CD4-positive, alpha-beta T cell treated with Interleukin-4 for 4 hours (primary cell): ENCODE measurements around the gene NUP62.

ENCODE experiments used
- DNase-seq: peaks from one replicate; pipeline ENCODE4 v3.0.0-alpha.2; 2020

Gene NUP62

GRCh38 chr19:49924004-49924880 is 5.1 kb downstream of the NUP62 start:
- DNase-seq: no peak

DNA sequence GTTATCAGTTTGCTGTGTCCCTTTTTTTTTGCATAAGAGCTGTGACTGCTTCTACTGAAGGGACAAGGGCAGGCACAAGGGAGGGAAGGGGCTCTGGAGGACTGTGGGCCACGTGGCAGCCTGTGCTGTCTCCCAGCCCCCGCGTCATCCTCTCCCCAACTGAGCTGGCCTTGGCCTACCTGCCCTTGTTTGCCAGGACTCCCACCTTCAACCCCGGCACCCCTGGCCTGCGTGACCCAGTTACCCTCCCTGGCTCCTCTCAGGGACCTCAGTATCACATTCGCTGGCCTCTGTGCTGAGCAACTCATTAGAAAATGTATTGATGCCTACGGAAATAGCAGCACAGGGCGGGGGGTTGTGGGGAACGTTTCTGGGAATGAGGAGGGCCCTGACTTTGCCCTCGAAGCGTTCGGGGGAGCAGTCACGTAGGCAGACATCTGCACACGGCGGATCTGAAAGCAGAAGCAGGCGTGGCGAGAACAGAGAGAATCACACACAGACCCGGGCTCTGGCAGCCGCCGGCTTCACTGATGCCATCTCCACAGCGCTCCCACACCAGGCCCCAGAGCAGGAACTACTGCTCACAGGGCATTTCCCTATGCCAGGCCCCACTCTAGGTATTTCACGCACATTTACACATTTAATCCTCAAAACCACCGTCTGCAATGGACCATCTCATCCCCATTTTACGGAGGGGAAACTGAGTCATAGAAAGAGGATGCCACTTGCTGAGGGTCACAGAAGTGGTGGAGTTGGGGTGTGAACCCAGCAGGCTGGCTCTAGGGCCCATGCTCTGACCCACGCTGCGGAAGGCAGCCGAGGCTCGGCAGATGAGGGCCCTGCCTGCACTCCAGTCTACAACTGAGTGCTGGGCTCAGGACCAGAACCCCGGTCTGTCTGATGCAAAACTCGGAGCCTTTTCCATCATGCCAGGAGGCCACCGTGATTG is 6.0 kb downstream of the NUP62 start:
- no peak for DNase-seq

GRCh38 chr19:49921871-49922795 is 7.2 kb downstream of the NUP62 start:
- DNase-seq: no peak

DNA sequence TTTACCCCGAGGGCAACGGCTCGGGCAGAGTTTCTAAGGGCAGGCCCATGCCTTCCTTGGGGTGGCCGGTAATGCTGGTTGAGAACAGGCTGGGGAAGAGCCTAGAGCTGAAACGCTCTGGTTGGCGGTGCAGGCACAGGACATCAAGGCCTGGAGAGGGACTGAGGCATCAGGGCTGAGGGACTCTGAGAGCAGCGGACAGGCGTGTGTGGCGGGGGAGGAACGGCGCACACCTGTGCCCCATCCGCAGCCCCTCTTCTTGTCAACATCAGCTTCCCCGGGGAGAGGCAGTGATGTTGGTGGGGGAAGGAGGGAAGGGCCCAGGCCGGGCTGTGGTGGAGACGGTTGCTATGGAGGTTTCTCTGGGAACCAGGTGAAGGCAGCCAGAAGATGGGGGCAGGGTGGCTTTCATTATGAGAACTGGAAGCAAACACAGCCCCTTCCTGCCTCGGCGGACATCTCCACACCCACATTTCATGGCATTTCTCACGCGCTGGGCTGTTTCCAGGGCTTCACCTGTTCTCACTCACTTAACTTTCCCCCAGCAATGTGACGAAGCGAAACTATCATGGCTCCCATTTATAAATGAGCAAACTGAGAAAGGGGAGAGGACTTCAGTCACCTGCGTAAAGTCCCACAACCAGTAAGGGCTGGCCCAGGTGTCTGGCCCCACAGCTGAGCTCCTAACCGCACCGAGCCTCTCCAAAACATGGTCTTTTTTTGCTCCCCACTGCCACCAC is 8.5 kb downstream of the NUP62 start:
- DNase-seq: no peak

GRCh38 chr19:49918089-49918488 is 11.2 kb downstream of the NUP62 start:
- no peak for DNase-seq

DNA sequence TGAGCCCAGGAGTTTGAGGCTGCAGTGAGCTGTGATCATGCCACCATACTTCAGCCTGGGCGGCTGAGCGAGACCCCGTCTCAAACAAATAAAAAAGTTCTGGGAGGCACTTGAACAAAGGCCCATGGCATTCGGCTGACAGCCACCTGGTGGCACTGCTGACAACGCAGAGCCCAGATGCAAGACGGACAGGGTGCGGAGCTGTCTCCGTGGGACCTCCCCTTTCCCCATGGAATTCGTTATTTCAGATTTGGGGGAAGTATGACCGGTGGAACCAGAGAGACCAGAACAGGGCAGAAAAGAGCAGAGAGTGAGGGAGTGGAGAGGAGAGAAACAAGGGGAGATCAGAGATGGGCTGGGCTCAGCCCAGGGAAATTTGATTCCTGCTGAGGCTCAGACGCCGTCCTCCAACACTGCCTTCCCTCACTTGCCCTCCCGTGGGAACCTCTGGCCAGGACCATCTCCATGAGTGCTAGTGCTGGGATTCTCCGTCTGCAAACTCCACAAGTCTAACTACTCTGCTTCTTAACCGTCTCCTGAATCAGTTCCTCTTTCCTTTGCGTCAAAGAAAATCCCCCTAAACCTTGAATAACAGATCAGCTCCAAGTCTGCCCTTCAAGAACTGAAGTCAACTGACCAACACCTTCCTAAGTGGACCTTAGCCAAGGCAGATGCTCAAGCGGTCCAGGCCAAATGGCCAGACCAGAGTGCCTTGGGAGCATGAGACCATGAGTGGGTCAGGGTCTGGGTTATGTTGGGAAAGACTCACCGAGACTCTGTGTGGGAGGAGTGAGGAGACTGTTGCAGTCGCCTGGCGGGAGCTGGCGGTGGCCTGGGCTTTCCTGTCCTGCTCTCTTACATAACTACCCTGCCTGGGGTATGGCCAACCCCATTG is 12.2 kb downstream of the NUP62 start:
- DNase-seq: no peak

DNA sequence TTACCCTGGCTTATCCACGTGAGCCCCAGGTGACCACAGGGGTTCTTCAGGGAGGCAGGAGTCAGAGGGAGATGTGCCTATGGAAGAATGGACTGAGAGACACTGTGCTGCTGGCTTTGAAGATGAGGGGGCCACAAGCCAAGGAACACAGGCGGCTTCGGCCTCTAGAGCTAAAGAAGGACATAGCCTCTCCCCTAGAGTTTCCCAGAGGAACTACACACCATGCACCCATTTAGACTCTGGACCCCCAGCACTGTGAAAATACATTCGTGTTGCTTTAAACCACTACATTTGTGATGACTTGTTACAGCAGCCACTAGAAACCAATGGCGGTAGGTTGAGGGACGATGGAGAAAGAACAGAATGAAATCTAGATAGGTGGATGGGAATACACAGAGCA is 14.0 kb downstream of the NUP62 start:
- DNase-seq: no peak

DNA sequence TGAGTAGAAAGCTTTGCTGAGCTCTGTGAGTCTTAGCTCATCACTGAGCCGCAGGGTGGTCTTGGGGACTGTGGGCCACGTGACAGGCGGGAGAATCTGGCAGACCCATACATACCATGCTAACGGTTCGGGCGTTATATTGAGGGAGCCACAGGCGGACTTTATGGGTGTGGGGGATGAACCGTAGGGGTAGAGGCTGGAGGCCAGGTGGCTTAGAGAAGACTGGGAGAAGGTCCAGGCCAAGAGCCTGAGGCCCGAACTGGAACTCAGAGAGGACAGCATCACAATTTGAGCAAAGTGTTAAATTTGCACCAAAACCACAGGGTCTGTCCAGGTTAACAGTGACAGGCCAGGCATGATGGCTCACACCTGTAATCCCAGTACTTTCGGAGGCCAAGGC is 15.6 kb downstream of the NUP62 start:
- DNase-seq: no peak

- no peak for DNase-seq
Measured at GRCh38 chr19:49912965-49913685, 16.2 kb downstream of the NUP62 start.

DNA sequence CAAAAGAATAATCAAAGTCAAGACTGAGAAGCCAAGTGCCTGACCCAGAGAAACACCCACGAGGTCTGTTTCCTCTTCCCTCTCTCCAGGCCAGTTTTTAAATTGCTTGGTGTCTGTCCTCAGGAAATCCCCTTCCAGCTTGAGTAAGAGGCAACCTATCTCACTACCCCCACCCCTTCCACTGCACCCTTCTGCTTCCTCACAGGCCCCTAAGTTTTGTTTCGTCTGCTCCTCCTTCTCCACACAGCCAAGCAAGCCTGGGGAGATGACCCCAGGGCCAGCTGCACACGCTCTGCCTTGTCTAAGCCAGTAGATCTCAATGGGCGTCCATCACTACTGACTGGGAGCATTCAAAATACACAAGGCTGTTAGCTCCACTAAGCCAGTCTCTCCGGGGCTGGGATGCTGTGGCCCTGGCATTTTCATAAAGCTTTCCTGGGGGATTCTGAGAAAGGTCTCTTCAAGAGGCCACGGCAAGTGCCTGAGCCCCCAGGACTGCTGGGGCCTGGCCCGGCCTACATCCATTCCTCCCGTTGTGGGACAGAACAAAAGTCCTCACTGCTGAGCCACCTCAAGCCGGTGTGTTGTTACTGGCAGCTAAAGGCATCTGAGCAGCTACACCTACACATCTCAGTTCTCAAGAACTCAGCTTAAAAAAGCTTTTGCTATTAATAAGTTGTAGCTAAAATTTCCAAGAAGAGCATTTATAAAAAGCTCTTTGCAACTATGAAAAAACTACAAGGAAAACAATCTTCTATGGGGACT is 17.7 kb downstream of the NUP62 start:
- peak; percentile 56 for DNase-seq

DNA sequence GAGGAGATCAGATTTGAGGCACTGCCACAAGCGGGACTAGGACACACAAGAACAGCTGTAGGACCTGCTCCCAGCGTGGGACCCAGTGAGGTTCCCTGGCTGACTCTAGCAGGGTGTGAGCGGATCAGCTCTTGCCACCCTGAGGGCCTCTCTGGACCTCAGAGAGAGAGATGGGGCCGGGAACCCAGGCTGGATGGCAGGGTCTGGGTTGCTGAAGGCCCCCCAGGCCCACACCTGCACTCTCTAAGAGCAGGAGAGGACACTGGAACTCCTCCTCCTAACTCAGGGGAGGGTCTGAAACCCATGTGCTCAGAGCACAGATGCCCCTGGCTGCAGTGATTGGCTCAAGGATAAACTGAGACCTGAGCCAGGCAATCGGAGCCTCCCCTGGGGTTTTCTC is 19.1 kb downstream of the NUP62 start:
- DNase-seq: no peak

DNA sequence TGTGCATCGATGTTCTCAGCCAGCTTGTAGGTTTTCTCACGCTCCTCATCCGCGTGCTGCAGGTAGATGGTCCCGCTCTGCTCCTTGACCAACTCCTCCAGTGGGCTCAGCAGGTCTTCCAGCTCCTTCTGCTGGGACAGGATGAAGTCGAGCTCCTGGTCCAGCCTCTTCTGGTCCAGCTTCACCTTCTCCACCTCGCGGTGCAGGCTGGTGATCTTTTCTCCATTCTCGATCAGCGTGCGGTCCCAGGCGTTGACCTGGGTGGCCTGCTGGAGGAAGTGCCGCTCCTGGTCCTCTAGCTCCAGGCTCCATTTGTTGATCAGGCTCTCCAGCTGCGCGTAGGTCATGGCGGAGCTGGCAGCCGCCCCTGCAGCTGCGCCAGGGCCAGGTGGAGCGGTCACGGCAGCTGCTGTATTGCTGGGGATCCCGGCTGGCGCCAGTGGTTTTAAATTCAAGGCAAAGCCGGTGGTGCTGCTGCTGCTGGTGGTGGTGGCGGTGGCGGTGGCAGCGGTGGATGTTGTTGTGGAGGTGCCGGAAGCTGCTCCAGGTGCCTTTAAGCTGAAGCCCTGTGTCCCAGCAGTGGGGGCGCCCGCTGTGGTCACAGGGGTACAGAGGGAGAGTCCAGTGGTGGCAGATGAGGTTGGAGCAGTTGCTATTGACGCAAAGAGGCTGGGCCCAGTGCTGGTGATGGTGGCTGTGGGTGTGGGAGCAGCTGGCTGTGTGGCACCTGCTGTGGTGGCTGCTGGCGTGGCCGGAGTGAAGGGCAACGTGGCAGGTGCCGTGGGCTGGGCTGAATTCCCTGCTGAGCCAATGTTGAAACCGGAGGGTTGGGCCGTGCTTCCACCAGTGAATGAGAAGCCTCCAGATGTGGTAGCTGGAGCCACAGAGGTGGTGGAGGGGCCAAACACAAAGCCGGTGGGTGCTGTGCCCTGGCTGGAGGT is 20.6 kb downstream of the NUP62 start:
- no peak for DNase-seq

DNA sequence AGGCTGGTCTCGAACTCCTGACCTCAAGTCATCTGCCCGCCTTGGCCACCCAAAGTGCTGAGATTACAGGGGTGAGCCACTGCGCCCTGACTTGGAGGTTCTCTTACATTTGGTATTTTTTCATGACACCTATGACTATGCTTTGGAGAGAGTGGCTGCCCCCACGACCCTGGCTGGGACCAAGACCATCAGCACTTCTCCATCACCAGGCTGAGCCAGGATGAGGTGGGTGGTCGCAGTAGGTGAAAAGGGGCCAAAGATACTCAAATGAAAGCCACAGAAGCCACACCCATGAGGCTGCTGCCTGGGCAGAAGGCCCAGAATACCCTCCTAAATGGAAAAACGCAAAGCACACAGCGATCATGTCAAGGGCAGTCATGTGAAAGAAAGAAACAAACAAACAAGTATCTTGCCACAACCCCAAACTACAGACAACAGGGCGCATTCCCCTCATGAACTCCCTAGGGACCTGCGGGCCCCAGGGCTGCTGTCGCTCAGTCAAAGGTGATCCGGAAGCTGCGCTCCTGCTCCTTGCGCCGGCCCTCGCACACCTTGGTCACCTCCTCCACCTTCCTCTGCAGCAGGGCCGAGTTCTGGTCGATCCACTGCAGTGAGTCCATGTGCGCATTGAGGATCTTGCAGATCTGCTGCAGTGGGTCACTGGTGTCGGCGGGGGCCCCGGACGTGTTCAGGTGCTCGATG is 21.4 kb downstream of the NUP62 start:
- DNase-seq: no peak

- no peak for DNase-seq
Measured at GRCh38 chr19:49906879-49907564, 22.3 kb downstream of the NUP62 start.

DNA sequence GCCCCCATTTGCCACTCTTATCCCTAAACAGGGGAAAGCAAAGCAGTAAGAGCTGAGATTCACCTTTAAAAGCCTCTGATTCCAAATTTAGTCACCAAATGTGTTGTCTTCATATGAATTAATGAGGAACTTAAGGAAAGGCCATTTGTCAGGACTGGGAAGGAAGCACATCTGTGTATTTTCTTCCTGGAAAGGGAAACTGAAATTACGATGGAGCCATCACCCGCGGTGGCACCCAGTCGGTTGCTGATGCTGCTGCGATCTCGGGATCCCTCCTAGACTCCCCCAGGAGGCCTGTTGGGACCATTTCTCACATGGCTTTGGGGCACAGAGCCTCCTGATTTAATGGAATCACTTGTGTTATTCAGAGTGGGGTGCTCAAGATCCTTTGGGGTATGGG is 25.2 kb downstream of the NUP62 start:
- no peak for DNase-seq

GRCh38 chr19:49896863-49897621 is 32.3 kb downstream of the NUP62 start, which contains the start of gene IL4I1:
IL4I1 (minus strand) TSS chr19:49896887; CDS start chr19:49896160, 727 bp downstream.
- peak; percentile 89 for DNase-seq
